ENCODE results near the gene SEMA6D.

SEMA6D gene

GRCh38 chr15:47744496-47744895 lies 27.2 kb downstream of the SEMA6D start:
- no peak for DNase-seq

GRCh38 chr15:47744973-47745372 lies 27.7 kb downstream of the SEMA6D start:
- DNase-seq = no peak

- DNase-seq = no peak
These were observed 29.2 kb downstream of the SEMA6D start for GRCh38 chr15:47746516-47746915.

GRCh38 chr15:47750030-47750739 lies 32.9 kb downstream of the SEMA6D start:
- DNase-seq = no peak

- no peak for DNase-seq
These were observed 33.5 kb downstream of the SEMA6D start for GRCh38 chr15:47750740-47751262.

- no peak for DNase-seq
These were observed 36.3 kb downstream of the SEMA6D start for GRCh38 chr15:47753591-47753990.

GRCh38 chr15:47754312-47754711 lies 37.0 kb downstream of the SEMA6D start:
- DNase-seq = no peak

GRCh38 chr15:47755941-47756340 lies 38.6 kb downstream of the SEMA6D start:
- no peak for DNase-seq

GRCh38 chr15:47756872-47757271 lies 39.6 kb downstream of the SEMA6D start:
- no peak for DNase-seq

GRCh38 chr15:47757331-47757730 lies 40.0 kb downstream of the SEMA6D start:
- no peak for DNase-seq

- no peak for DNase-seq
These were observed 45.3 kb downstream of the SEMA6D start for GRCh38 chr15:47762621-47763020.

- no peak for DNase-seq
These were observed 47.4 kb downstream of the SEMA6D start for GRCh38 chr15:47764666-47765065.

- no peak for DNase-seq
These were observed 49.1 kb downstream of the SEMA6D start for GRCh38 chr15:47766406-47766805.

- DNase-seq = no peak
These were observed 49.7 kb downstream of the SEMA6D start for GRCh38 chr15:47767035-47767434.

- no peak for DNase-seq
These were observed 51.4 kb downstream of the SEMA6D start for GRCh38 chr15:47768735-47769134.

GRCh38 chr15:47769166-47769565 lies 51.9 kb downstream of the SEMA6D start:
- no peak for DNase-seq

- DNase-seq = no peak
These were observed 55.8 kb downstream of the SEMA6D start for GRCh38 chr15:47773143-47773542.

GRCh38 chr15:47778263-47778770 lies 61.0 kb downstream of the SEMA6D start:
- DNase-seq = no peak

- no peak for DNase-seq
These were observed 63.7 kb downstream of the SEMA6D start for GRCh38 chr15:47780971-47781370.

- no peak for DNase-seq
These were observed 64.2 kb downstream of the SEMA6D start for GRCh38 chr15:47781527-47781926.

- no peak for DNase-seq
These were observed 67.5 kb downstream of the SEMA6D start for GRCh38 chr15:47784820-47785219.

GRCh38 chr15:47786371-47786770 lies 69.1 kb downstream of the SEMA6D start:
- no peak for DNase-seq

GRCh38 chr15:47787875-47788274 lies 70.6 kb downstream of the SEMA6D start:
- DNase-seq = no peak

- no peak for DNase-seq
These were observed 71.4 kb downstream of the SEMA6D start for GRCh38 chr15:47788685-47789084.

- DNase-seq = no peak
These were observed 73.9 kb downstream of the SEMA6D start for GRCh38 chr15:47791161-47791560.
